NCI-H1048 (cell line): ENCODE results near the gene LGALS4.
"Not testable (repeated sequence)": the region's sequence is repeated elsewhere in the genome, so short reads cannot be mapped to it uniquely, and the experiment has no call there.

Source experiments
- DNase-seq: peaks from one replicate; lab custom pipeline; 2025; lab: John Stamatoyannopoulos, UW

LGALS4 gene

GRCh38 chr19:38770228-38770948, 42.4 kb downstream of the LGALS4 start:
- not testable (repeated sequence) for DNase-seq

- DNase-seq: no peak
Observed at GRCh38 chr19:38769635-38770211, 43.0 kb downstream of the LGALS4 start.

- no peak for DNase-seq
Observed at GRCh38 chr19:38766276-38767047, 46.3 kb downstream of the LGALS4 start.

- no peak for DNase-seq
Observed at GRCh38 chr19:38765214-38765613, 47.5 kb downstream of the LGALS4 start.

- no peak for DNase-seq
Observed at GRCh38 chr19:38763795-38764220, 48.9 kb downstream of the LGALS4 start.

- not testable (repeated sequence) for DNase-seq
Observed at GRCh38 chr19:38761884-38762389, 50.8 kb downstream of the LGALS4 start.

- not testable (repeated sequence) for DNase-seq
Observed at GRCh38 chr19:38760805-38761517, 51.8 kb downstream of the LGALS4 start.

GRCh38 chr19:38759590-38760003, 53.1 kb downstream of the LGALS4 start:
- DNase-seq: no peak

GRCh38 chr19:38754196-38754595, 58.5 kb downstream of the LGALS4 start:
- not testable (repeated sequence) for DNase-seq

- DNase-seq: not testable (repeated sequence)
Observed at GRCh38 chr19:38753783-38754182, 59.0 kb downstream of the LGALS4 start.
